22Rv1 (cell line): ENCODE results near the gene ZRANB3.

Experiments
- H3K27ac ChIP-seq: fragments of 450-650 bp; 2 replicates; pipeline ENCODE4 v1.5.1; 2017
- ZFX ChIP-seq: fragments of 450-650 bp; IDR thresholded peaks from 2 replicates; pipeline ENCODE4 v1.6.1; 2017; ENCODE audit warnings: antibody characterized with exemption, borderline replicate concordance
- TF ChIP-seq, protein P1 (sequence below): fragments of 450-650 bp; IDR thresholded peaks from 2 replicates; pipeline ENCODE4 v1.5.1; 2017; ENCODE audit warnings: mild to moderate bottlenecking

ZRANB3 gene

DNA sequence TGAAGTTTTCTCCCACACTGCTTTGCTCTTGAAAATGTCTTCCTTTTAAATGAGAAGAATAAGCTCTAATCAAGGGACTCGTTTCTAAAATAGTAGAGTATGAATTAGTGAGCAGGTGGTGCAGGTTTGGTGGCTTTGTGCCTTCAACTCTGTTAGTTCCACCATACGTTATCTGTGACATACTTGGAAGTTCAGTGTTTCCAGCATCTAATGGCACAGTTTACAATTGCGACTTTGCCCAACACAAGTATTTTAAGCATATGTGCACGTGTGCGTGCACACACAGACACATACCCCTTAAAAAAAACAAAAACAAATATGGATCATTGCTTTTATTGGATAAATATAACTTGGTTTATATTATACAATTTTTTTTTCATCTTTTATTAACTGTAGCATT, 367.1 kb downstream of the ZRANB3 start:
- TF ChIP-seq, protein P1, sequence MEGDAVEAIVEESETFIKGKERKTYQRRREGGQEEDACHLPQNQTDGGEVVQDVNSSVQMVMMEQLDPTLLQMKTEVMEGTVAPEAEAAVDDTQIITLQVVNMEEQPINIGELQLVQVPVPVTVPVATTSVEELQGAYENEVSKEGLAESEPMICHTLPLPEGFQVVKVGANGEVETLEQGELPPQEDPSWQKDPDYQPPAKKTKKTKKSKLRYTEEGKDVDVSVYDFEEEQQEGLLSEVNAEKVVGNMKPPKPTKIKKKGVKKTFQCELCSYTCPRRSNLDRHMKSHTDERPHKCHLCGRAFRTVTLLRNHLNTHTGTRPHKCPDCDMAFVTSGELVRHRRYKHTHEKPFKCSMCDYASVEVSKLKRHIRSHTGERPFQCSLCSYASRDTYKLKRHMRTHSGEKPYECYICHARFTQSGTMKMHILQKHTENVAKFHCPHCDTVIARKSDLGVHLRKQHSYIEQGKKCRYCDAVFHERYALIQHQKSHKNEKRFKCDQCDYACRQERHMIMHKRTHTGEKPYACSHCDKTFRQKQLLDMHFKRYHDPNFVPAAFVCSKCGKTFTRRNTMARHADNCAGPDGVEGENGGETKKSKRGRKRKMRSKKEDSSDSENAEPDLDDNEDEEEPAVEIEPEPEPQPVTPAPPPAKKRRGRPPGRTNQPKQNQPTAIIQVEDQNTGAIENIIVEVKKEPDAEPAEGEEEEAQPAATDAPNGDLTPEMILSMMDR, result no peak
- TF ChIP-seq ZFX, result no peak
- H3K27ac ChIP-seq, result no peak overlapping the region

DNA sequence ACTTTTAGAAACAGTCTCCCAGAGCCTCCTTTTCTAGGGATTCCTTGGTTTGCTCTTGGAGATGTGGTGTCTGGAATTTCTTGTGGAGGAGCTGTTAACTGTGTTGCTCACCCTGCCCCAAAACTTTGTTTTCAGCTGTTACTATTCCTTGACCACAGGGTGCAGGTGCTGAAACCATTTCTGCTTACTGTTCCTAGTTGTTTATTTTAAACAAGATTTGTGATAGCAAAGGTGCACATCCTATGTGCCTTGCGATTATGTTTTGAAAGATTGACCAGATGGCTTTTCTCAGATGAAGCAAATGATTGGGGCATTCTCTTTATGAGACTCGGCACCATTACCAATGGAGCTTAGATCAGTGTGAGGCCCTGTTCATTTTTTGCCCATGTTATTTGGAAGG, 367.7 kb downstream of the ZRANB3 start:
- no peak for TF ChIP-seq ZFX
- TF ChIP-seq, protein P1, result no peak
- no peak overlapping the region for H3K27ac ChIP-seq

DNA sequence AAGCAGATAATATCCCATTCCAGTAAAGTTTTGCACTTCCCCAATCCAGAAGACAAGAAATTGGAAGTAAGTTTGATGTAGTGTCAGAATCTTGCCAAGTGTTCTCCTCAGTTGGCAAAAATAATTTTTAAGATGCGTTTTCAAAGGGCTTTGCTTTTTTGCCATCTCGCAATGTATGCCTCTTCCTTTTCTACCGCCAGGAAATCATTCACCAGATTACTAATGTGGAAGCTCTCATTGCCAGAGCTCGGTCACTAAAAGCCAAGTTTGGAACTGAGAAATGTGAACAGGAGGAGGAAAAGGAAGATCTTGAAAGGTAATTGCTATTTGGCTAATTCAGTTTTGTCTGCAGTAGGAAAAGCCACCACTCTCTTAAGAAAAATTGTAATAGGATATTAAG, 368.2 kb downstream of the ZRANB3 start:
- TF ChIP-seq, protein P1, result no peak
- TF ChIP-seq ZFX, result no peak
- no peak overlapping the region for H3K27ac ChIP-seq

DNA sequence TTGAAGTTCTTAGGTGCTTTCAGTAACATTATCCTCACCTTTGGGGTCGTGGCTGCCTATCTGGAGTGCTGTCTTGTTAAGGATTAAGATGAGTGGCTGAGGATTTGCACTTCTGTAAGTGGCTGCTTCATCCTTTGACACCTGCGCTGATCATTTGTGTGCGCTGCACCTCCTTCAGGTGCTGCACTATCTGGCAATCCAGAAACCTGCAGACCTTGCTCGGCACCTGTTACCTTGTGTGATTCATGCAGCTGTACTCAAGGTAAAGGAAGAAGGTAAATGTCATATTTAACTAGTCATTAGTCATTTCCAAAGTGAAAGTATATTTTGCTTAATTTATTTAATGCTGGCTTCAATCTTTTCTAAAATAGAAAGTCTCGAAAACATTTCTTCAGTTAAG, 368.6 kb downstream of the ZRANB3 start:
- H3K27ac ChIP-seq, result no peak overlapping the region
- TF ChIP-seq ZFX, result no peak
- TF ChIP-seq, protein P1, result no peak

DNA sequence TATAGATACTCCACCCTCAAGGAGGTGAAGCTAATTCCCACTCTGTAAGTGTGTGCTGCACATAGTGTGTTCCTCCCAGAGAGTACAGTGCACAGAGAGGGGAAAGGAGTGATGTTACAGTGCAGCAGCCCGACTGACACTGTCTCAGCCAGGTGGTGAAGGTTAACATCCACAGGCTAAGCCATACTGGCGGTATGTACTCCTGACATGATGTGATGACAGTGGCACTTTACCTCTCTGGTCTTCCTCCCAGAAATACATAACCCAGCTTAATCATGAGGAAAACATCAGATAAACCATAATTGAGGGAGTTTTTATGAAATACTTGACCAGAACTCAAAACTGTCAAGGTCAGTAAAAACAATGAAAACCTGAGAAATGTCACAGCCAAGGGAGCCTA, 371.8 kb downstream of the ZRANB3 start:
- TF ChIP-seq ZFX, result no peak
- TF ChIP-seq, protein P1, result no peak
- no peak overlapping the region for H3K27ac ChIP-seq

DNA sequence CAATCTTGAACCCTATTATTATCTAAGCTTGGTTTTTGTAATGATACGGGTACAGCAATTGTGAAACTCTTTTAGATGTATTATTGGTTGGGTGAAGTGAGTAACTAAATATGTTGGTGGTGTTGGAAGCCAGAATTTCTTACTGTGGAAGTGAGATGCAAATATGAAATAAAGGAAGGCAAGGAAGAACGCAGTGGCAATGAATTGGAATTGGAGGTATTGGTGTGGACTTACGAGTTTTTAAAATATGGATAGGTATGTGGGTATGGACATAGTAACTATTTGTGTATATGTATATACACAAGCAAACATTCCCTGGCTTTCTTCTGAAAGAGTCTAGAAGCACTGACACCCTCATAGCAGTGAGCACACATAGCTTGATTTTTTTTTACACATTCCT, 373.2 kb downstream of the ZRANB3 start:
- H3K27ac ChIP-seq, result no peak overlapping the region
- TF ChIP-seq, protein P1, result no peak
- no peak for TF ChIP-seq ZFX

DNA sequence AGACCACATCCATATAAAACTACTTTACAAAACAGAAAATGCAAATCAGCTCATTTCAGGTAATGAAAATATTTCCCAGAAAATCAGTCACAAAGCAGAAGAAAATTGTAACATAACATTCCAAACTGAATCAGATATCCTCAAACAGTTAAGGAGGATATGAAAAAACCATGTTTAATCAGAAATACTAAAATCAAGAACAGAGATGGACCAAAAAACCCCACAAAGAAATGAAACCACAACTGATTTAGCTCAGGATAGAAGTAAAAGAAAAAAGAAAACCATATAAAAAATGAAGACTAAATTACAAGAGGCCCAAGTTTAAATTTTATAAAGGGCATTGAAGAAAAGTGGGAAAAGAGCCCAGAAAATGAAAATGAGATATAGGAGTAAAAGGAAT, 376.1 kb downstream of the ZRANB3 start:
- H3K27ac ChIP-seq, result no peak overlapping the region
- TF ChIP-seq, protein P1, result no peak
- TF ChIP-seq ZFX, result no peak
